ACHN (cell line): ENCODE data around the gene CALHM5.

Source experiments
- DNase-seq: peaks from one replicate; pipeline ENCODE4 v3.0.0-alpha.2; 2015
- in situ Hi-C: cut with HindIII; loops from 2 replicates; pipeline ENCODE4 v1.10.0; 2017; ENCODE audit warnings: low sequenced_read_pairs, low pct_ligation_motif_present, low pct_unique_long_range_greater_than_20kb

The CALHM5 gene

GRCh38 chr6:116533233-116533957 lies 22.0 kb downstream of the CALHM5 start:
- in situ Hi-C loops: loop anchor here (25.0 kb wide), 1 partner anchor 246 kb away; the partner anchor contains the start of gene TSPYL1
- DNase-seq: no peak

GRCh38 chr6:116535109-116535508 lies 23.7 kb downstream of the CALHM5 start:
- in situ Hi-C loops: loop anchor here (25.0 kb wide), 1 partner anchor 248 kb away; the partner anchor contains the start of gene TSPYL1
- no peak for DNase-seq

- peak; percentile 66 for DNase-seq
- in situ Hi-C loops: loop anchor here (25.0 kb wide), 1 partner anchor 249 kb away; the partner anchor contains the start of gene TSPYL1
Measured at GRCh38 chr6:116536216-116536621, 24.8 kb downstream of the CALHM5 start.

DNA sequence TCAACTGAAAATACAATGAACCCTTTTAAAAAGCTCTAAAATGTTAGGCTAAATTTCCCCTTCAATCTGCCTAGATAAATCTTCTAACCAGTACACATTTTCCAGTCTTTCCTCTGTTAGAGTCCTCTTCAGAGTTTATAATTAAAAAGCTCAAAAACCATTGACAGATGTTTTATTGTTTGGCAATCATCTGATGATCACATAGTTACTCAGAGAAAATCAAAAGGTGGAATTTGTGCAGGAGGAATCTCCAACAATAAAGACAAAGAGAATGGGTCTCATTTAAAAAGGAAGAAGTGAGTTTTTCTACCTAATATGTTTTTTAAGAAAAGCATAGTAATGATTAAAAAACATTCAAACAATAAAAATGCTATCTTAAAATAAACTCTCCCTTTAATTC lies 31.0 kb downstream of the CALHM5 start:
- in situ Hi-C loops: loop anchor here (25.0 kb wide), 1 partner anchor 255 kb away; the partner anchor contains the start of gene TSPYL1
- no peak for DNase-seq

DNA sequence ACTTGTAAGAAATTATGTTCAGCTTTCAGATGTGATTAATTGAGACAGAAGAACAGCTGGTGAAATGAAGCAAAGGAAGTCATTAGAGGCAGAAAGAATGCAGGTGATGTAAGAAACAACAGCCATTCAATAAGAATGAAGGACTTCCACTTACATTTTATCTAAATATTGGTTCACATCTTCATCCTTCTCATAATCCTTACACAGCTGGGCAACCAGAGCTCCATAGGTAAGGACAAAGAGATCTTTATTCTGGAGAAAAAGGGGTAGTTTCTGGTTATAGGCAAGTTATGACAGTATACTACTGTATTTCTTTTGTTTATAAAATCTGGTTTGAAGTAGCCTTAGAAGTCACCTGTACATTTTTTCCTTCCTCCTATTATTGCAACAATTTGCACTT lies 31.7 kb downstream of the CALHM5 start:
- in situ Hi-C loops: loop anchor here (25.0 kb wide), 1 partner anchor 256 kb away; the partner anchor contains the start of gene TSPYL1

DNA sequence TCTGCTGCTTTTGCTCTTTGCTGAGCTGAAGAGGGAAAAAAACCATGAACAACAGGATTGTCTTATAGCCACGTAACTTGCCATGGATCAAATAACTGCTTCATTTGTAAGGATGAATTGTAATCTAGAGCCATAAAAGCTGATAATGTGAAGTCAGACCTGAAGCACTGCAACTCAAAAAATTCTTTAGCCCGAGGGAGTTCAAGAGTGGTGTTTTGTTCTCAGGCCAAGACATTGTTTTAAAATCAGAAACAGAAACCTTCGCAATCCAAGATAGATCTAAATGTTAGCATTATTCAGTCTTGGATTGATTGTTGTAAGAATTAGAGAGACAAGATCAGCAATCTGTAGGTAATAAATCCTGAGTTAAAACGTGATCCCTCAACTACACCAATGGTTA lies 34.2 kb downstream of the CALHM5 start, which contains the start of gene TRAPPC3L:
TSS of gene TRAPPC3L (minus strand) at position 34 of the 400 bp plus-strand sequence. CDS start 170 bp downstream, outside the sequence.
- in situ Hi-C loops: loop anchor here (25.0 kb wide), 1 partner anchor 258 kb away; the partner anchor contains the start of gene TSPYL1
- no peak for DNase-seq

More for the DNA sequence above, 31.7 kb downstream of the CALHM5 start:
- no peak for DNase-seq

DNA sequence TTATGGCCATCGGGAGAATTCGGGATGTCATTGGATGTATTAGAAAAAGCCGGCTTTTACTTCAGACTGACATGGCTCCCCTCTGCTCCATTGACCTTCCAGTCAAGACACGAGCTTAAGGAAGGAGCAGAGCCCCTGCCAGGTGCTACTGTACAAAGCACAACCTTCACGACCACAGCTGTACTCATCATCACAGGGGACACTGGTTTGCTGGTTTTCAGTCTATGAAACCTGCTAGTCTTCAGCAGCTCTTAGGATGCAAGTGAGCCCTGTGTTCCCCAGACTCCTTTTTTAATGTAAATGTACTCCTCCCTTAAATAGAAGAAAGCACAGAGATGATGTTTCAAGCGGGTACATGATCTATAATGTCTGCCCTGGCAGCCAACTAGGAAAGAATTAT lies 35.9 kb downstream of the CALHM5 start:
- no peak for DNase-seq
- in situ Hi-C loops: loop anchor here (25.0 kb wide), 1 partner anchor 260 kb away; the partner anchor contains the start of gene TSPYL1

GRCh38 chr6:116550796-116551195 lies 39.4 kb downstream of the CALHM5 start:
- in situ Hi-C loops: no loop called here

DNA sequence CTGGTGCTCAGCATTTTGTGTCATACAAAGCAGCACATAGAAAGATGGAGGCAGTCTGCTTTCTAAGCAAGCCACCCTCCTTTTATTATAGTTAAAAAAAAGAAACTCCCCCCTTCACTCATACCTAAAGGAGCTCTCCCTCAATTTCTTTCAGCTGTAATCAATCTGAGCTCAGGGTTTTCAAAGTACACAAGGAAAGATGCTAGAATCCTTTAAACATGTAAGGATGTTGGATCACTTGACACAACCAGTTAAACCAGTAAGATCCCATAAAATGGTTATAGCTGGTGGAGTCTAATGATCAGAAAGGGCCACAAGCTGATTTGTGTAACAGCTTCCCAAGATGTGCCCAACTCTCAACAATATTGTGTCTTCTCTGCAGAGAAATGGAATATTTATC lies 42.0 kb downstream of the CALHM5 start, which contains the start of gene CALHM4:
TSS of gene CALHM4 (plus strand) at position 301 of the 400 bp plus-strand sequence. CDS start at position 344, 43 bp downstream.
- in situ Hi-C loops: no loop called here
- DNase-seq: no peak

More at GRCh38 chr6:116550796-116551195, 39.4 kb downstream of the CALHM5 start:
- DNase-seq: no peak

GRCh38 chr6:116556065-116556464 lies 44.6 kb downstream of the CALHM5 start:
- DNase-seq: peak; percentile 29
- in situ Hi-C loops: no loop called here

- no peak for DNase-seq
- in situ Hi-C loops: no loop called here
Measured at GRCh38 chr6:116556814-116557415, 45.5 kb downstream of the CALHM5 start.

GRCh38 chr6:116557893-116558292 lies 46.5 kb downstream of the CALHM5 start:
- DNase-seq: peak; percentile 95
- in situ Hi-C loops: no loop called here

- in situ Hi-C loops: no loop called here
- DNase-seq: no peak
Measured at GRCh38 chr6:116560130-116560529, 48.7 kb downstream of the CALHM5 start.

DNA sequence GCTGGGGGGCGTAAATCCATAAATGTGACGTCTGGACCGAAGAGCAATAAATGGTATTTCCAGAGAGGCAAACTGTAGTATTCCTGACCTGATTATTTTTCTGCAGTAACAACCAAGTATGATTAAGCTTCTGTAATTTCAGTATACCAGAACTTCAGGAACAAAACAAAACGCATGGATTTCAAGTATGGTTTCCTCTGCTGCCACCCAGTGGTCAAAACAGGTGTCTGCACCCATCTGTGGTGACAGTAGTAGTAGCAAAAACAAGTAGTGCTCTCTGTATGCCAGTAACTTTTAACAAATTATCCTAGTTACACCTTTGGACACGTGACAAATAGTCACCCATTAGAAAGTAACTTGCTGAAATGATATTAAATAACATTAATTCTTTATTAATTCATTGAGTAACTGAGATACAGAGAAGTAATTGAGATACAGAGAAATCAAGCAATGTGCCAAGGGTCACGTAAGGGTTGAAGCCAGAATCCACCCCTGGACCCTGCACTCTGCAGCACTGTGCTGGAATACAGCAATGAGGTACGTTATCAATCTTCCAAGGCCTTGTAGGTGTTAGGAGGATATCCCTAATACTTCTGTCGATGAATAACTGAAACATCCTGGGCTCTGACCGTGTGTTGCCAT lies 50.1 kb downstream of the CALHM5 start:
- in situ Hi-C loops: no loop called here
- DNase-seq: peak; percentile 61

DNA sequence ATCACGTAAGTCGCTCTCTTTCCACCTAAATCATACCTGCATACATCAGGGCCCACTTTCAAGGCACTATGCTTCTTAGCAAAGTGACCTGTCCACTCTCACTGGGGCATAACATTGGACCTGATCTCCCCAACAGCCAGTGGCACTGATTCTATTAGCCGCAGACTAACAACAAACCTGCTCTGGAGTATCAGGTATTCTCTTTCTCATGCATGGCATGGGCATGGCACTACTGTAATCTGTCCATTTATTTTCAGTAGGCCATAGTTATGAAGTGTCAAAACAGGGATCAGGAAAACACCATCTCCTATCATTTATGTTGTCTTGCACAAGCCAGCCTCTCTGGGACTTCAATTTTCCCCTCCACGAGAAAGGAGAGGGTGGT lies 50.6 kb downstream of the CALHM5 start:
- in situ Hi-C loops: no loop called here

DNA sequence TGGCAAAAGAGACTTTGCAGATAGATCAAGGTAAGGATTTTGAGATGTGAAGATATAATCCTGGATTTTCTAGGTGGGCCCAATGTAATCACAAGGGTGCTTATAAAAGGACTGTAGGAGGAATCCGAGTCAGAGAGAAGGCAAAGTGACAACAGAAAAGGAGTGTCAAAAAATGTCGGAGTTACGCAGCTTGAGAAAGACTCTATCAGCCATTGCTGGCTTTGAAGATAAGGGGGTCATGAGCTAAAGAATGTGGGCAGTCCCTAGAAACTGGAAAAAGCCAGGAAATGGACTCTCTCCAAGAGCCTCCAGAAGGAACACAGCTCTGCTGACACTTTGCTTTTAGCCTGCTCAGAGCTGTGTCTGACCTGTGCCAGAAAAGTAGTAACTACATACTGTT lies 51.2 kb downstream of the CALHM5 start:
- in situ Hi-C loops: no loop called here
- DNase-seq: no peak

More for the DNA sequence above, 50.6 kb downstream of the CALHM5 start:
- DNase-seq: no peak

DNA sequence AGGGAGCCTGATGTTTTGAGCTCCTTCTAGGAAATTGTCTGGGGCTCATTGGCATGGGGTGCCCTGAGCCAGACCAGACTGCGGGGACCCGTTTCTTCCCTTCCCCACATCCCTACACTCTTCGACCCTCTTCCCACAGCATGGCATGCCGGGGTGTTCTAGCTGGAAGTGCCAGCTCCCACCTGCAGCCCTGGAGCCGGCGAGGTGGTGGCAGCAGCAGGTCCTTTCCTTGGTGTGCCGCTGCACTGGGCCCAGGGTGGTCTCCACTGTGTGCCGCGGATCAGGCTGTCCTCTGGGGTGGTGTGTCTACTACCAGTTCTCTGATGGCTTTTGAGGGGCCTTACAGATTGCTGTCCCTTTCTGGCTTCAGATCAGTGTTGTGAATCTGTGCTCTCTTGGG lies 52.4 kb downstream of the CALHM5 start:
- in situ Hi-C loops: no loop called here
- no peak for DNase-seq

- in situ Hi-C loops: no loop called here
- no peak for DNase-seq
Measured at GRCh38 chr6:116564311-116564710, 52.9 kb downstream of the CALHM5 start.
